Lung (tissue), 12 donors: ENCODE measurements around the gene NAT14. TPM values are rescaled to one million over a fixed set of nuclear protein-coding genes. Genes with fewer than 3 reads are reported as not detected.

Source experiments
- ATAC-seq: fragments of 200-7000 bp; cut with Tn5 transposase; one replicate; pipeline ENCODE4 v1.9.1; 2020; ENCODE audit warnings: moderate number of reproducible peaks; ENCODE audit not compliant: insufficient read depth, low FRiP score
- DNase-seq, 3 donors: peaks; one replicate each; pipeline ENCODE4 v3.0.0-alpha.2; 2013 to 2017
- H3K27ac ChIP-seq, 2 donors: one replicate each; pipeline ENCODE4 v1.5.1; 2013; ENCODE audit warnings: mild to moderate bottlenecking in 2 of 2, moderate library complexity in 2 of 2, control low read depth in 1 of 2, inconsistent platforms in 1 of 2, low read depth in 1 of 2, low read length in 1 of 2
- H3K27me3 ChIP-seq, 3 donors: one replicate each; pipeline ENCODE4 v1.5.1; 2013; ENCODE audit warnings: low read length in 2 of 3; ENCODE audit not compliant: control insufficient read depth in 3 of 3, insufficient read depth in 3 of 3
- H3K36me3 ChIP-seq, 4 donors: one replicate each; pipeline ENCODE4 v1.5.1; 2013; ENCODE audit warnings: low read length in 4 of 4, mild to moderate bottlenecking in 1 of 4, moderate library complexity in 1 of 4; ENCODE audit not compliant: control insufficient read depth in 4 of 4, insufficient read depth in 4 of 4
- H3K4me1 ChIP-seq, 5 donors: one replicate each; pipeline ENCODE4 v1.5.1; 2013; ENCODE audit warnings: low read length in 5 of 5, mild to moderate bottlenecking in 2 of 5, moderate library complexity in 1 of 5; ENCODE audit not compliant: control insufficient read depth in 5 of 5, insufficient read depth in 5 of 5
- H3K4me3 ChIP-seq: one replicate; pipeline ENCODE4 v1.5.1; 2013; ENCODE audit warnings: mild to moderate bottlenecking, control low read depth, moderate library complexity
- H3K9ac ChIP-seq, 2 donors: one replicate each; pipeline ENCODE4 v1.5.1; 2013; ENCODE audit warnings: low read length in 2 of 2, control low read depth in 1 of 2; ENCODE audit not compliant: insufficient read depth in 1 of 2
- H3K9me3 ChIP-seq, 4 donors: one replicate each; pipeline ENCODE4 v1.5.1; 2013; ENCODE audit warnings: low read length in 3 of 4, mild to moderate bottlenecking in 1 of 4, moderate library complexity in 1 of 4; ENCODE audit not compliant: control insufficient read depth in 4 of 4, insufficient read depth in 3 of 4
- WGBS, 2 donors: extraction: QIAGEN DNeasy Blood & Tissue Kit; methylation state at CpG; one replicate each; pipeline ENCODE4 v1.1.7; 2013; 5-methylcytosine and 5-hydroxymethylcytosine counted together
- polyA plus RNA-seq, 2 donors: library from polyadenylated mRNA; stranded (reverse); fragments of 200-250 nt; gene quantifications; one replicate each; pipeline ENCODE4 v1.2.1, GENCODE V29; 2013
- total RNA-seq, 2 donors: library from RNA; depleted of rRNA in 1 of 2; stranded (reverse); fragments of >200 nt in 1 of 2; gene quantifications; one replicate each; pipeline ENCODE4 v1.2.1, GENCODE V29; 2014 to 2021
- TF ChIP-seq, protein P1 (sequence below): IDR thresholded peaks from 2 replicates; pipeline ENCODE4 v1.5.1; 2012; ENCODE audit warnings: mild to moderate bottlenecking; ENCODE audit errors: control extremely low read depth, extremely low read depth
- donor health status: control.
- donor health status: control.
- donor health status: Bipolar disorder and iron deficiency.
- donor health status: healthy.
- donor health status: DM: yes; HTN: yes; CAD: no.

NAT14 gene
- total and polyA plus RNA-seq, 4 donors, result 17.7 to 46.2 (median 33.2) TPM

DNA sequence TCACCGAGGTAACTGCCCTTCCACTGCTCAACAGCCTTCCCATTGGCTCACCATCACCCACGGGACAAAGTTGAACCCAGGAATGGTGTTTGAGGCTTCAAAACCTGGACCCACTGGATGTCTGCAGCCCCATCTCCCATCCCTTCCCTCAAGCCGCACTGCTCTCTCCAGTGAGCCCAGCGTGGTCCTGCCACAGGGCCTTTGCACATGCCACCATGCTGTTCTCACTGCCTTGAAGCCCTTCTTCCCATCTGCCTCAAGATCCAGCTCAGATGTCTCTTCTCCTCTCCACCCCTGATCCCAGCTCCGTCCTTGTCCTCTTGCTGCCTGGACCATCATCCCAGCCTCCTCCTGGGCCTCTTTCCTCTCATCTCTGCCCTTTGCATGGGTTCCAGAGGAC lies 45.9 kb upstream of the NAT14 start:
- Histone ChIP-seq H3K27me3 (peaks cover 8 to 55% (median 41%) of the 10 kb centered on the region in 3 donors), H3K36me3 (no peaks in the 10 kb centered on the region)

GRCh38 chr19:55440411-55441105 lies 44.4 kb upstream of the NAT14 start:
- TF ChIP-seq, protein P1, sequence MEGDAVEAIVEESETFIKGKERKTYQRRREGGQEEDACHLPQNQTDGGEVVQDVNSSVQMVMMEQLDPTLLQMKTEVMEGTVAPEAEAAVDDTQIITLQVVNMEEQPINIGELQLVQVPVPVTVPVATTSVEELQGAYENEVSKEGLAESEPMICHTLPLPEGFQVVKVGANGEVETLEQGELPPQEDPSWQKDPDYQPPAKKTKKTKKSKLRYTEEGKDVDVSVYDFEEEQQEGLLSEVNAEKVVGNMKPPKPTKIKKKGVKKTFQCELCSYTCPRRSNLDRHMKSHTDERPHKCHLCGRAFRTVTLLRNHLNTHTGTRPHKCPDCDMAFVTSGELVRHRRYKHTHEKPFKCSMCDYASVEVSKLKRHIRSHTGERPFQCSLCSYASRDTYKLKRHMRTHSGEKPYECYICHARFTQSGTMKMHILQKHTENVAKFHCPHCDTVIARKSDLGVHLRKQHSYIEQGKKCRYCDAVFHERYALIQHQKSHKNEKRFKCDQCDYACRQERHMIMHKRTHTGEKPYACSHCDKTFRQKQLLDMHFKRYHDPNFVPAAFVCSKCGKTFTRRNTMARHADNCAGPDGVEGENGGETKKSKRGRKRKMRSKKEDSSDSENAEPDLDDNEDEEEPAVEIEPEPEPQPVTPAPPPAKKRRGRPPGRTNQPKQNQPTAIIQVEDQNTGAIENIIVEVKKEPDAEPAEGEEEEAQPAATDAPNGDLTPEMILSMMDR, result no peak
- Histone ChIP-seq H3K36me3 (no peaks in the 10 kb centered on the region), H3K9ac (no peak overlapping the region), H3K4me3 (no peak overlapping the region), H3K27ac (no peak overlapping the region), H3K4me1 (peaks cover 0 to 11% (median 0%) of the 10 kb centered on the region in 5 donors), H3K27me3 (peaks cover 12 to 64% (median 47%) of the 10 kb centered on the region in 3 donors), H3K9me3 (peaks cover 0 to 10% (median 0%) of the 10 kb centered on the region in 4 donors)
- 8 to 10% methylated on average over 32 to 39 of the region's 39 CpGs for WGBS, 2 donors
- ATAC-seq (no peak), DNase-seq (no peak)

More for the DNA sequence above, 45.9 kb upstream of the NAT14 start:
- H3K4me3 ChIP-seq, result no peak overlapping the region
- ATAC-seq (no peak), DNase-seq (no peak)
- H3K4me1 ChIP-seq, result peaks cover 0 to 11% (median 0%) of the 10 kb centered on the region in 5 donors
- no peak overlapping the region for H3K27ac ChIP-seq
- peaks cover 0 to 8% (median 0%) of the 10 kb centered on the region in 4 donors for H3K9me3 ChIP-seq
- 83 to 88% methylated on average over 5 of the region's 5 CpGs for whole genome bisulfite sequencing, 2 donors
- TF ChIP-seq, protein P1, result no peak
- no peak overlapping the region for H3K9ac ChIP-seq

- Histone ChIP-seq H3K27me3 (peaks cover 12 to 68% (median 47%) of the 10 kb centered on the region in 3 donors), H3K4me1 (peaks cover 0 to 11% (median 0%) of the 10 kb centered on the region in 5 donors), H3K9ac (no peak overlapping the region), H3K36me3 (no peaks in the 10 kb centered on the region), H3K27ac (no peak overlapping the region), H3K9me3 (peaks cover 0 to 10% (median 0%) of the 10 kb centered on the region in 4 donors), H3K4me3 (no peak overlapping the region)
- DNase-seq (no peak), ATAC-seq (no peak)
- TF ChIP-seq, protein P1, result no peak
- WGBS, 2 donors, result 4 to 5% methylated on average over 21 of the region's 21 CpGs
Measured at GRCh38 chr19:55441319-55441691, 43.7 kb upstream of the NAT14 start.
